ENCODE results near the gene MYO9B.
A peak's percentile ranks its signal among the peaks of the same experiment; 100 is the strongest.

Gene MYO9B

GRCh38 chr19:17063428-17063827 lies 12.1 kb upstream of the MYO9B start:
- no peak for DNase-seq

GRCh38 chr19:17069193-17069592 lies 6.4 kb upstream of the MYO9B start:
- DNase-seq, result no peak

DNA sequence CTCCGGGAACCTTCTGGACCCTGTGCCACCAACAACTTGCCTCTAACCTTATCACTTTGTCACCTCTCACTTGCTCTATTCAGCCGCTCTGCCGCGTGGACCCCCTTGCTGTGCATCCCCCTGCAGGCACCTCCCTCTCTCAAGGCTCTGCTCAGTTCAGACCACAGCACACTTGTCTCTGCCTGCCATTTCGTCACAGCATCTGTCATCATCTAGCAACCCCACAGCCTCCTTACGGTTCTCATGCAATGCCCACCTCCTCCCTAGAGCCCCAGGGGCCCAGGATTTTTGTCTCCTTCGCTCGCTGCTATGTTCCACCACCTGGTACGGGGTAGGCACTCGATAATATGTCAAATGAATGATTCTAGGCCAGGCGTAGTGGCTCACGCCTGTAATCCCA lies 5.2 kb upstream of the MYO9B start:
- DNase-seq, result no peak

DNA sequence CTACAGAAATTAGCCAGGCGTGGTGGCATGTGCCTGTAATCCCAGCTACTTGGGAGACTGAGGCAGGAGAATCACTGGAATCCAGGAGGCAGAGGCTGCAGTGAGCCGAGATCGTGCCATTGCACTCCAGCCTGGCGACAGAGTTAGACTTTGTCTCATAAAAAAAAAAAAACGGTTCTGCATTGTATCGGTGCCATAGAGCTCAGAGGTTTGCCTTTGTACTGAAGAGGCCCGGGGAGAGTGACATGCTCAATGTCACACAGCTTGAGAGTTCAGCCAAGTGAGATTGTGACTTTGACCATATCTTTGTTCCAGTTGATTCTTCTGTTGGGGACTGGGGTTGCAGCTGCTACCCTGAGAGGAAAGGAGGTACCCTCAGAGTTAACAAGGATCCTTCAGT lies 4.7 kb upstream of the MYO9B start:
- DNase-seq, result no peak

GRCh38 chr19:17073869-17074633 lies 1.5 kb upstream of the MYO9B start:
- DNase-seq, result peak in 2 of 6 experiments; percentile 29 to 34

DNA sequence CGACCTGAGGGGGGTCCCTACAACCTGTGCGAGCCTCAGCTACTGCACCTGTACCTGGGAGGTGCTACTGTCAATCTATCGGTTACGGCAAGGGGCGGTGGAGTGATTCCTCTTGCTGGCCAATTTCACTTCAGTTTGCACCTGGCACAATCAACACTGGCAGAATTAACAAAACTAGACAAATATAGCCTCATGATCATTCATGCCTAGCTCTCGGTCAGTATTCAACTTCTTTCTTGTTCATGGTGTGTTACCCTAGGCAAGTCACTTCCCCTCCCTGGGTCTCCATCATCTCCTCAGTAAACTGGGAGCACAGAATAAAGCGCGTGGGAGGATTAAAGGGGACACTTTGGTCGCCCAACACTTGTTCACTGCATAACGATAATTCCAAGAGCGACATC lies 943 bp upstream of the MYO9B start:
- DNase-seq, result no peak

- peak; percentile 17 to 65 (median 43) for DNase-seq
Observed at GRCh38 chr19:17075864-17076542, 426 bp downstream of the MYO9B start.

- peak in 3 of 6 experiments; percentile 14 to 34 (median 33) for DNase-seq
Observed at GRCh38 chr19:17076543-17076991, 990 bp downstream of the MYO9B start.

- no peak for DNase-seq
Observed at GRCh38 chr19:17077447-17078028, 2.0 kb downstream of the MYO9B start.

DNA sequence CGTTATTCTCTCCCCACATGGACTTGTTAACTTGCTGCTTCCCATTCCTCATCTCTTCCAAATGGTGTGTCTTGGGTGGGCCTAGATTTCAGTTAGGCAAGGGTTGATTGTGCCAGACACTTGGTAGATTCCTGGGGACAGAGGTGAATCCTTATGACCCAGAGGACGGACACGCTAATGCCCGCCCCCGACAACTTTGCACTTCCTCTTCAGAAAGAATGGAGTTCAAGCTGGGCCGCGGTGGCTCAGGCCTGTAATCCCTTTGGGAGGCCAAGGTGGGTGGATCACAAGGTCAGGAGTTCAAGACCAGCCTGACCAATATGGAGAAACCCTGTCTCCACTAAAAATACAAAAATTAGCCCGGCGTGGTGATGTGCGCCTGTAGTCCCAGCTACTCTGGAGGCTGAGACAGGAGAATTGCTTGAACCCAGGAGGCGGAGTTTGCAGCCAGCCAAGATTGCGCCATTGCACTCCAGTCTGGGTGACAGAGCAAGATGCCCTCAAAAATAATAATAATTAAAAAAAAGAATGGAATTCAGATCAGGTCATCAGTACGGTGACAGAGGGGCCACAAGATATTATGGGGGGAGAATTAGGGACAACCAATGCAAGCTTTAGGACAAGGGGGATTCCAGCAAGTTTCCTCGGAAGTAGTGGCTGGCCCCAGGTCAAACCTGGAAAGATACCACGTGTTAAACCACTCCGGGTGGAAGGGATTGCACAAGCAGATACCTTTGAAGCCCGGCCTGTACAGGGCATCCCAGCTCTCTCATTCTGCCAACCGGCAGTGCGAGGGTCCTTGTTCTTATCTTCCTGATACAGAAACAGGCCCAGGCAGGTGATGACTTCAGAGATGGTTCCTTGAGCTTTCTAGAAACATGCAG lies 2.7 kb downstream of the MYO9B start:
- DNase-seq, result no peak

- DNase-seq, result no peak
Observed at GRCh38 chr19:17078920-17079709, 3.5 kb downstream of the MYO9B start.

DNA sequence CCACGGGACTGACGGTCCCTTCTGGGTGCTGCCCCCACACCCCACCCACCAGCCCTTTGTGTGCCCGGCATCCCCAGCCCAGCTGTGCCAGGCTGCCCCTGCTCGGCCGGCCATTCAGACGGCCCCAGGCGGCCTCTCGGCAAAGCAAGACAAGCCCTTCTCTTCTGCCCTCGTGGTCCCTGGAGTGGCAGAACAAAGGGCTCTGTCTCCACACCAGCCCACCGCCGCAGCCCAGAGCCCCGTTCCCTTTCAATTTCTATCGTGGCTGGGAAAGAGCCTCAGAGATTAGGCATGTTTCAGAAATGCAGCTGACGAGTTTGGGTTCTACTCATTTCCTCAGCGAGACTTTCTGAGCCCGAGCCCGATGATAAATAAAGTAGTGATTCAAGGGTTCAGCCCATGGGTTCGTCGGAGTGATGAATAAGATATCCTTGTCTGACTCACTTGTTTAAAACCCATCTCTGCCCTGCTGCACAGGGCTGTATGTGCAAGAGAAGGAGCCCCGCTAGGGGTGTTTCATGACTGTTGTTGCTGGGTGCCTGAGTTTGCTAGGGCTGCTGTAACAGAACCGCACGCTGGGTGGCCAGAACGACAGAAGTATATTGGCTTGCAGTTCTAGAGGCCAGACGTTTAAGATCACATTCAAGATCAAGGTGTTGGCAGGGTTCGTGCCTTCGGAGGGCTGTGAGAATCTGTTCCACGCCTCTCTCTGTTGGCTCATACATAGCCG lies 4.3 kb downstream of the MYO9B start:
- peak in 1 of 6 experiments; percentile 8 for DNase-seq

GRCh38 chr19:17080440-17080801 lies 4.8 kb downstream of the MYO9B start:
- no peak for DNase-seq

DNA sequence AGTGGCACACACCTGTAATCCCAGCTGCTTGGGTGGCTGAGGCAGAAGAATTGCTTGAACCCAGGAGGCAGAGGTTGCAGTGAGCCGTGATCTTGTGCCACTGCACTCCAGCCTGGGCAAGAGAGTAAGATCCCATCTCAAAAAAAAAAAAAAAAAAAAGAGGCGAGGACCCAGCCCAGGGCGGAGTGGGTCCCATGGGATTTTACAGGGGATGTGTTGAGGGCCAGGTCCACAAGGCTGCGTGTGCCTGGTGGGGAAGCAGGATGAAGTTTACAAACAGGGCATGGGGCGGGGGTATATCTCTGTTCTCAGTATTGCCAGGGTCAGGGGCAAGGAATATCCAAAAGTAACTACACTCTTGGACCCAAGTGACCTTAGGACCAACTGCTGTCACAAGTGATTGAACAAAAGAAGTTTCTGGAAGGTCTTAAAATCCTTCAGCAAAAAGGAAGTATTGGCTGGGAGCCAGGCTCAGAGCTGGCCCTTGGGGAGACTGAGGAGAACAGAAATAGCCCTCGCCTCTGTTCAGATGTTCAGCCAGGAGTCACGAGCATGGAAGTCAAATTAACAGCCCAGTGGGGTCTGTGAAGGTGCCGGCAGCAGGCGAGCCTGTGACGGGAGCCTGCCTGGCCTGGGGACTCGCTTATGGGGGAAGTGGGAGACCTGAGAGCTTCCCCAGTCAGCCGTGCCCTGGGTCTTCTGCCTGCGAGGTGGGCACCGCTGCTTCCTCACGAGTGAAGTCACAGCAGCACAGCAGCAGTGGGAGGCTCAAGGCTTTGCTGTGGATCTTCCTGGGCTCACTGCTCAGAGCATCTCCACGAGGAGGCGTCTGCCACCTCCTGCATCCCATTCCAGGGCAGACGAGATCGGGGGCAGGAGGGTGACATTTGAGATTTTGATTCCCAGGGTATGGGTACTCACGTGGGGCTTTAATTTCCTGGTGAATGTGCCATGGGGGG lies 6.4 kb downstream of the MYO9B start:
- DNase-seq, result no peak

DNA sequence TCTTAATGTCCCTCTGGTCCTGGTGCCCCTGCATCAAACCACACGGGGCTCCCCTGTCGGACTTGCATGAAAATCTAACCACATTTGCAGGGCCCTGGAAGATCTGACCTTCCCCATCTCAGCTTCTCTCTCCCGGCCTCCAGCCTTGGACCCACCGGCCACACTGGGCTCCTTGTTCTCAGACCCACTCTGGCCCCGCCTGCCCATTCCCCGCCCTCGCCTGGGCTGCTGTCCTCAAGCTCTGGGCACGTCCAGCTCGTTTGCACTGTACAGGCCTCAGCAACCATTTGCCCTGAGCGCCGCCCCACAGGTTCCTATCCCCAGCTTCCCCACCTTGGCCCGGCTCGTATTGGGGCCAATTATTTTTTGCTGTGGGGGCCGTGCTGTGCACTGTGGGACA lies 10.5 kb downstream of the MYO9B start:
- no peak for DNase-seq

GRCh38 chr19:17086834-17087233 lies 11.3 kb downstream of the MYO9B start:
- DNase-seq, result no peak

DNA sequence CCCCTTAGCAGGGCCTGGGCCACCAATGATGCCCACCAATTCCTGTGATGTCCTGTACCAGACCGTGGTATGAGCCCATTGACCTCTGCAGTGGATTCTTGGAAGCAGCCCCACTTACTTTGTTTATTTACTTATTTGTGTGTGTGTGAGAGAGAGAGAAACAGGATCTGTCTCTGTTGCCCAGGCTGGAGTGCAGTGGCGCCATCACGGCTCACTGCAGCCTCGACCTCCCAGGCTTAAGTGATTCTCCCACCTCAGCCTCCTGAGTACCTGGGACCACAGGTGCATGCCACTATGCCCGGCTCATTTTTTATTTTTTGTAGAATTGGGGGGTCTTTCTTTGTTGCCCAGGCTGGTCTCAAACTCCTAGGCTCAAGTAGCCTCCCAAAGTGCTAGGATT lies 13.0 kb downstream of the MYO9B start:
- no peak for DNase-seq

DNA sequence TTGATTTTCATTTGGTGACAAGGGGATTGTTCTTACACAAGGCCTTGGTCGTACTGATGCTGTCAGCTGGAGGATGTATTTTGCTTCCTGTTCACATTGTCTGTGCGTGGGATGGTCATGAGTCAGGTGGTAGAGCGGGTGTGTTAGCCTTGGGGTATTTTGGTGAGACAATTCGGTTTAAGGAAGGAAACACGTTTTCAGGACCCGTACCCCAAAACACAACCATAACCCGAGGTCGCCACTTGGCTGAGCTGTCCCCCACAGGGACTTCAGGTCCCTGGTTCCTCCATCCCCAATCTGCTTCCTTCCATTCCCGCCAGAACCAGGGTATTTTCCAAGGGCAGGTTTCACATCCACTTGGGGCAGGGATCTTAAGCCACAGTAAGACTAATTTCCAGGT lies 15.0 kb downstream of the MYO9B start:
- DNase-seq, result peak in 1 of 6 experiments; percentile 10

DNA sequence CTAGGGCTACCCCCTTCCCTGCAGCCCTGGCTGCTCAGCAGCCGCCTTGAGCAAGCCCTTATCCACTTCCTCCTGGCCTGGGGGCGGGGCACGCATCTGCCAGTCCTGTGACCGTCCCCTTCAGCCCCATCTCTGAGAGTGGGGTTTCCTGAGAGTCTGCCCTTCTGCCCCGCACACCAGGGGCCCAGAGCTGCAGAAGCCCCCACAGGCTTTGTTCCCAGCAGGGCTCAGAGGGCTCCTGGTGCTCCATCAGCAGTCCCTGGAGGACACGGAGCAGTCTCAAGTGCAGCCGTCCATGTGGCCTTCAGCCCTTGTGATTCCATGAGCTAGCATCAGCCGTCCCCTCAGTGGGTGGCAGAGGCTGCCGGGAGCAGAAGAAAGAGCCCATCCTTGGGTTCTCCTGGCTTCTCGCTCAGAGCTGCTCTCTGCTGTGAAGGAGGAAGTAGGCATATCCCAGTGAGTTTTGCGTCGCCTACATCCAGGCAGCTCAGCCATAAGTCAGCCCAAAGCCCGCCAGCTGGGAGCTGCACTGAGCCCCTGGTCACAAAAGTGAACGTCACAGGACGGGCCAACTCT lies 16.3 kb downstream of the MYO9B start:
- DNase-seq, result peak in 1 of 6 experiments; percentile 4

DNA sequence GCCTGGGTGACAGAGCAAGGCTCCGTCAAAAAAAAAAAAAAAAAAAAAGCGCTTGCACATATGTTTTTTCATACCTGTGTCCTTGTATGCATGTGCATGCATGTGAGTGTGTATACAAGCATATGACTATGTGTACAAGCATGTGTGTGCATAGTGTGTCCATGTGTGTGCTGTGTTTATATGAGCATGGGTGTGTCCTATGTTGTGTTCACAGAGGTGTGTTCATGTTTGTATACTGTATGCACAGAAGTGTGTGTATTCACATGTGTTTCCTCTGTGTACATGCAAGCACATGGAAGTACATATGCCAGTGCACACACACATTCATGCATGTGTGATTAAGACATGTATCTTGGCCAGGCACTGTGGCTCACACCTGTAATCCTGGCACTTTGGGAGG lies 17.1 kb downstream of the MYO9B start:
- no peak for DNase-seq

All from stimulated activated naive CD4-positive, alpha-beta T cell (primary cell).